LNCAP (cell line): ENCODE data around the gene SLC36A3.

Experiments
- TF ChIP-seq, protein P1 (sequence below): fragments of 450-650 bp; IDR thresholded peaks from 2 replicates; pipeline ENCODE4 v1.5.1; 2017; ENCODE audit warnings: mild to moderate bottlenecking

SLC36A3 gene

DNA sequence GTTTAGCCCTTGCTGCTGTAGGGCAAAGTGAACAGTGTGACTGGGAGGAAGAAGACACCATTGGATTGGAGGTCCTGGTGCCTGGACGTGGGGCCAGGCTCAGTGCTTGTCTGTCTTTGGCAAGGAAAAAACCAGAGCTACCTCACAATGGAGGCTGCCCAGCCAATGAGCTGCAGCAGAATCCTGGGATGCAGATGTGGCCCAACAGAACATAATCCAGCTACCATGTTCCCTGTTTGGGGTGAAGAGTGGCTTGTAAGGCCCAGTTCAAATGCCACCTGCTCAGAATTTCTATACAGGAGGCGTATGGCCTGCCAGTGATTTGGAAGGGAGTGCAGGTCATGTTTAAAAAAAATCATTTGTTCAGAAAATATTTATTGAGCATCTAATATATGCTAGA, at the start of gene SLC36A3:
Gene SLC36A3 (minus strand): TSS at position 101 of the 400 bp plus-strand sequence. CDS start 412 bp downstream, outside the sequence.
- TF ChIP-seq, protein P1, sequence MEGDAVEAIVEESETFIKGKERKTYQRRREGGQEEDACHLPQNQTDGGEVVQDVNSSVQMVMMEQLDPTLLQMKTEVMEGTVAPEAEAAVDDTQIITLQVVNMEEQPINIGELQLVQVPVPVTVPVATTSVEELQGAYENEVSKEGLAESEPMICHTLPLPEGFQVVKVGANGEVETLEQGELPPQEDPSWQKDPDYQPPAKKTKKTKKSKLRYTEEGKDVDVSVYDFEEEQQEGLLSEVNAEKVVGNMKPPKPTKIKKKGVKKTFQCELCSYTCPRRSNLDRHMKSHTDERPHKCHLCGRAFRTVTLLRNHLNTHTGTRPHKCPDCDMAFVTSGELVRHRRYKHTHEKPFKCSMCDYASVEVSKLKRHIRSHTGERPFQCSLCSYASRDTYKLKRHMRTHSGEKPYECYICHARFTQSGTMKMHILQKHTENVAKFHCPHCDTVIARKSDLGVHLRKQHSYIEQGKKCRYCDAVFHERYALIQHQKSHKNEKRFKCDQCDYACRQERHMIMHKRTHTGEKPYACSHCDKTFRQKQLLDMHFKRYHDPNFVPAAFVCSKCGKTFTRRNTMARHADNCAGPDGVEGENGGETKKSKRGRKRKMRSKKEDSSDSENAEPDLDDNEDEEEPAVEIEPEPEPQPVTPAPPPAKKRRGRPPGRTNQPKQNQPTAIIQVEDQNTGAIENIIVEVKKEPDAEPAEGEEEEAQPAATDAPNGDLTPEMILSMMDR = no peak

GRCh38 chr5:151351671-151352070, 48.1 kb upstream of the SLC36A3 start:
- TF ChIP-seq, protein P1 = no peak

DNA sequence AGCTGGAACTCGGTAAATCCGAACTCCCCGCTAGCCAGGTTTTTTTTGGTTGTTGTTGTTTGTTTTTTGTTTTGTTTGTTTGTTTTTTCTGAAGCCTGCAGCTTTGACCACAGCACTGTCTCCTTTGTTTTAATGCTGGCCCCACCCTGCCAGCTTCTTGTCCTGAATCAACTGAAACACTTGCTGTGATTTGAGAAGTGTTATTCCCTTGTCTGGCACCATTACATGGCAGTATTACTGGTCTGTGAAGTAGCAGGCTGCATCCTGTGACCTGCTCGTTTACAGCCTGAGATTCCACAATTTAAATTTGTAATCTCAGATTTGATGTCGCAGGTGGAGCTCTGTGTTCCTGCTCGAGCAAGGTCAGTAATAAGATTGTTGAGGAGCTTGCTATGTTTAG, 45.2 kb upstream of the SLC36A3 start:
- TF ChIP-seq, protein P1 = no peak

- TF ChIP-seq, protein P1 = no peak
These were observed 43.8 kb upstream of the SLC36A3 start, which contains the start of gene SLC36A2 for GRCh38 chr5:151347369-151347768. Gene SLC36A2 (minus strand): TSS chr5:151347559. CDS start chr5:151347460, 99 bp downstream.

DNA sequence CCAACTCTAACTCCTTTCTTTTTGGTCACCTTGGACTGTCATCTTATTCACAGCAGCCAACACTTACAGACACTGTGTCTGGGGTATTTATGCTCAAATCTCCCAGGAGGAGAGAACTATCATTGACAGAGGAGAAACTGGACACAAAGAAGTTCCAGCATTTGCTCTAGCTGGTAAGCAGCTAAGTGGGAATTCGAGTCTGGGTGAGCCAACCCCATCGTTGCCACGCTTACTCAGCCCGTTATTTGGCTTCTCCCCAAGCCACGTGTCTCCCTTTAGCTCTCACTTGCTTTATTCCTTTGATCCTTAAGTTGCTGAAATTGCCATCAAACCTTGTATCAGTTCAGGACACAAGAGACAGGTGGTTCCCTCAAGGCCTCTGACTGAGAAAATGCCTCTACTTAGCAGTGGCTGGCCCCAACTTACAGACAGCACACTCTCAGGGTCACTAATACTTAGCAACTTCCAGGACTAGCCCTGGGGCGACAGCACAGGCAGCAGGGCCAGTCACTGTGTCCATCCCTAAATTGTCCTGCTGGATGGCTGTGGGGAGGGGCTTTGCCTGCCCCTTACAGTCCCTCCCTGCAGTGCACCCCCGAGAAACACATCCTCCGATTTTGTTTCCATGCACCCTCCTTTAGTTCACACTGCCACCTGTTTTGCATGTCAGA, 42.4 kb upstream of the SLC36A3 start:
- TF ChIP-seq, protein P1 = no peak

DNA sequence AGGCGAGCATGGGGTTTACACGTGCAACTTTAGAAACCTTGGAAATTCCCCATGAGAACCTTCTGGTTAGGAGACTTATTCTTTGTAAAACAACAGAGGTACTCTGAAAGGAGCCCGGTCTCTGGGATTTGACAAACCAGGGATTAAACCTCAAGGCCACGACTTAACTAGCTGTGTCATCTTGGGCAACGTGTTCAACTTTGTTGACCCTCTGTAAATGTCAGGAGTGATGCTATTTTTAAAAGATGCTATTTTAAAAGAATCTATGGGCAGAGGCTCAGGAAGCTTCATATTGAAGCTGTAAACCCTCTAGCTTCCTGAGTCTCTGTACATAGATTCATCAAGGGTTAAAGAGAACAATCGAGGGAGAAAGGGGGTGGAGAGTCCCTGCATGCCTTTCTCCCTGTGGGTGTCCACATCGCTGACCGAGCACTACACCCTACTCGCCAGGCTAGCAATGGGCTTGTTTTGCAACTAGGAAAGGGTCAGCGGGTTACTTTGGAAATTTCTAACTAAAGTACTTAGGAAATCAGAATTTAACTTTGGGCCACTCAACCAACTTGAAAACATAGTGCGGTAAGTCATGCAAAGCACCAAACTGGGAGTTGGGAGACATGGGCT, 41.7 kb upstream of the SLC36A3 start:
- TF ChIP-seq, protein P1 = no peak

DNA sequence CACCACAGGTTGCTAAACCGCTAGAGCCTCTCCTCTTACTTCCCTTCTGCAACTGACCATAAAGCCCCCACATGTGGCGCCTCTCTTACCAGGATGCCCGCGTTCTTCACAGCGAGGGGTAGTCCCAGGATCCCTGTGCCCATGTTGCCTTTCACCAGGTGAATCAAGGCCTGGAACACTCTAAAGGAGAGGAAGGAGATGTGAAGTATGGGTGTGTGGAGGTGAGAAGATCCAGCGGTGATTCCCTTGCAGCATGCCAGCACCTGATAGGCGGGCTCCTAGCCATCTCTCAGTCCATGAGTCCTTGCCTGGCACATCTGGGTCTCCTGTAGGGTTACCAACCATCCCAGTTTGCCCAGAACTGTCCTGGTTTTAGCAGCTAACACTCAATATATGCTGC, 40.5 kb upstream of the SLC36A3 start:
- TF ChIP-seq, protein P1 = no peak
